CD4-positive, alpha-beta T cell (primary cell): ENCODE measurements around the gene GLB1L2. TPM values are rescaled to one million over a fixed set of nuclear protein-coding genes. Genes with fewer than 3 reads are reported as not detected.

Experiments
- ATAC-seq: fragments of 200-7000 bp; cut with Tn5 transposase; one replicate; pipeline ENCODE4 v1.10.0; 2022; ENCODE audit warnings: mild to moderate bottlenecking; ENCODE audit not compliant: poor library complexity
- CTCF ChIA-PET: fragments of 350-600 bp; sonication (Branson Sonifier 250); formaldehyde crosslinking; loops from one replicate; lab custom pipeline; 2021; ENCODE audit warnings: antibody characterized with exemption, inconsistent platforms; lab: Charles Lee
- POLR2A ChIA-PET: fragments of 350-600 bp; sonication (Branson Sonifier 250); formaldehyde crosslinking; loops from one replicate; lab custom pipeline; 2021; ENCODE audit warnings: antibody characterized with exemption, inconsistent platforms; lab: Charles Lee
- DNase-seq, 14 experiments: peaks; one replicate each; pipeline ENCODE4 v3.0.0-alpha.2; 2013 to 2020; ENCODE audit warnings: mixed read lengths in 2 of 14
- H3K27ac ChIP-seq, 2 donors: one replicate each; pipeline versions ENCODE4 v1.5.1 to v1.7.0; 2013; ENCODE audit warnings: low read length in 2 of 2, low read depth in 1 of 2, mild to moderate bottlenecking in 1 of 2
- H3K27me3 ChIP-seq, 2 experiments: 1 replicate in 1 of 2; 2 replicates in 1 of 2; pipeline versions ENCODE4 v1.6.1 to v1.7.0; 2013; ENCODE audit warnings: low read length in 2 of 2, control low read depth in 1 of 2, mild to moderate bottlenecking in 1 of 2, moderate library complexity in 1 of 2; ENCODE audit not compliant: insufficient read depth in 2 of 2, control insufficient read depth in 1 of 2
- H3K36me3 ChIP-seq: one replicate; pipeline ENCODE4 v1.6.1; 2013; ENCODE audit warnings: low read length, control low read depth; ENCODE audit not compliant: insufficient read depth
- H3K4me1 ChIP-seq: one replicate; pipeline ENCODE4 v1.6.1; 2013; ENCODE audit warnings: low read length, control low read depth; ENCODE audit not compliant: insufficient read depth
- H3K4me3 ChIP-seq: one replicate; pipeline ENCODE4 v1.5.1; 2013; ENCODE audit warnings: mild to moderate bottlenecking, low read length, moderate library complexity
- H3K9me3 ChIP-seq, 2 experiments: 1 replicate in 1 of 2; 2 replicates in 1 of 2; pipeline versions ENCODE4 v1.6.1 to v1.7.0; 2013; ENCODE audit warnings: low read length in 2 of 2, mild to moderate bottlenecking in 2 of 2, control low read depth in 1 of 2, moderate library complexity in 1 of 2; ENCODE audit not compliant: control insufficient read depth in 1 of 2, insufficient read depth in 1 of 2
- H3K27ac Mint-ChIP-seq: one replicate; pipeline ENCODE4 v1.8.0; 2020; ENCODE audit warnings: mixed read lengths
- H3K27me3 Mint-ChIP-seq: one replicate; pipeline ENCODE4 v1.8.0; 2021; ENCODE audit warnings: mixed read lengths
- H3K36me3 Mint-ChIP-seq: one replicate; pipeline ENCODE4 v1.8.0; 2021; ENCODE audit warnings: low read depth, mixed read lengths
- H3K4me1 Mint-ChIP-seq: one replicate; pipeline ENCODE4 v1.8.0; 2021; ENCODE audit warnings: low read depth, mixed read lengths
- H3K4me3 Mint-ChIP-seq: one replicate; pipeline ENCODE4 v1.8.0; 2020; ENCODE audit warnings: mild to moderate bottlenecking, mixed read lengths
- H3K9me3 Mint-ChIP-seq: one replicate; pipeline ENCODE4 v1.8.0; 2020; ENCODE audit warnings: mixed read lengths
- CTCF ChIP-seq: fragments of 200-600 bp; IDR thresholded peaks from one replicate; pipeline ENCODE4 v1.8.0; 2022; ENCODE audit warnings: antibody characterized with exemption, mild to moderate bottlenecking
- intact Hi-C, 2 experiments: fragments of 100-400 bp; cut with DNase I in 1 of 2; cut with micrococcal nuclease in 1 of 2; formaldehyde crosslinking; loops; one replicate each; pipeline versions ENCODE4 v1.15.1 to v1.9.0; 2023 to 2025; cut with DNase I, micrococcal nuclease
- total RNA-seq, 174 experiments: library from RNA in 2 of 174; stranded (reverse) in 2 of 174; gene quantifications; one replicate each; pipeline ENCODE4 v1.2.3 and lab custom pipeline; 2021 to 2026

Gene GLB1L2
- total RNA-seq, 2 experiments from 2014 or later: 0.59 to 0.63 TPM

- no peak overlapping the region for H3K27ac Mint-ChIP-seq
- H3K36me3 ChIP-seq: no peaks in the 10 kb centered on the region
These were observed 41.1 kb upstream of the GLB1L2 start for GRCh38 chr11:134290646-134291045.

GRCh38 chr11:134291196-134291595, 40.6 kb upstream of the GLB1L2 start:
- ChIA-PET POLR2A (no interaction called here), CTCF (no interaction called here)
- no peak overlapping the region for H3K27ac ChIP-seq
- ATAC-seq (no peak), DNase-seq (no peak)
- H3K27ac Mint-ChIP-seq: no peak overlapping the region
- H3K36me3 Mint-ChIP-seq: no peaks in the 10 kb centered on the region
- no peaks in the 10 kb centered on the region for H3K4me1 ChIP-seq
- no peak overlapping the region for H3K4me3 ChIP-seq
- intact Hi-C loops: no loop called here
- TF ChIP-seq CTCF: no peak
- no peaks in the 10 kb centered on the region for H3K27me3 Mint-ChIP-seq
- H3K4me3 Mint-ChIP-seq: no peak overlapping the region
- H3K9me3 Mint-ChIP-seq: no peaks in the 10 kb centered on the region
- no peaks in the 10 kb centered on the region for H3K36me3 ChIP-seq
- H3K27me3 ChIP-seq: no peaks in the 10 kb centered on the region
- H3K4me1 Mint-ChIP-seq: no peaks in the 10 kb centered on the region
- no peaks in the 10 kb centered on the region for H3K9me3 ChIP-seq

More at GRCh38 chr11:134290646-134291045, 41.1 kb upstream of the GLB1L2 start:
- Mint-ChIP-seq H3K27me3 (no peaks in the 10 kb centered on the region), H3K4me1 (no peaks in the 10 kb centered on the region), H3K36me3 (no peaks in the 10 kb centered on the region), H3K4me3 (no peak overlapping the region), H3K9me3 (no peaks in the 10 kb centered on the region)
- Histone ChIP-seq H3K27me3 (no peaks in the 10 kb centered on the region), H3K4me1 (no peaks in the 10 kb centered on the region), H3K27ac (no peak overlapping the region), H3K4me3 (no peak overlapping the region), H3K9me3 (no peaks in the 10 kb centered on the region)
- intact Hi-C loops: no loop called here
- ChIA-PET POLR2A (no interaction called here), CTCF (no interaction called here)
- no peak for DNase-seq
- no peak for ATAC-seq
- TF ChIP-seq CTCF: no peak

- Mint-ChIP-seq H3K4me3 (no peak overlapping the region), H3K9me3 (no peaks in the 10 kb centered on the region), H3K36me3 (no peaks in the 10 kb centered on the region), H3K27ac (no peak overlapping the region), H3K4me1 (no peaks in the 10 kb centered on the region), H3K27me3 (no peaks in the 10 kb centered on the region)
- ChIA-PET CTCF (no interaction called here), POLR2A (no interaction called here)
- Histone ChIP-seq H3K4me1 (no peaks in the 10 kb centered on the region), H3K27me3 (no peaks in the 10 kb centered on the region), H3K9me3 (no peaks in the 10 kb centered on the region), H3K36me3 (no peaks in the 10 kb centered on the region), H3K27ac (no peak overlapping the region), H3K4me3 (no peak overlapping the region)
- DNase-seq (no peak), ATAC-seq (no peak)
- intact Hi-C loops: no loop called here
- TF ChIP-seq CTCF: no peak
These were observed 39.1 kb upstream of the GLB1L2 start for GRCh38 chr11:134292661-134293060.
